Epidermal melanocyte (primary cell): Measurements from ENCODE around the gene CFAP299.

ENCODE experiments used
- DNase-seq: peaks from one replicate; pipeline ENCODE4 v3.0.0; 2011; ENCODE audit warnings: low spot score; ENCODE audit not compliant: insufficient read length

The CFAP299 gene

GRCh38 chr4:80916770-80917169 lies 581.2 kb downstream of the CFAP299 start:
- no peak for DNase-seq

- DNase-seq: no peak
Observed at GRCh38 chr4:80918004-80918403, 582.5 kb downstream of the CFAP299 start.

GRCh38 chr4:80921441-80921840 lies 585.9 kb downstream of the CFAP299 start:
- DNase-seq: no peak

GRCh38 chr4:80922941-80923340 lies 587.4 kb downstream of the CFAP299 start:
- DNase-seq: no peak

GRCh38 chr4:80925293-80925692 lies 589.8 kb downstream of the CFAP299 start:
- no peak for DNase-seq

- no peak for DNase-seq
Observed at GRCh38 chr4:80926446-80926845, 590.9 kb downstream of the CFAP299 start.

GRCh38 chr4:80926891-80927290 lies 591.4 kb downstream of the CFAP299 start:
- no peak for DNase-seq

GRCh38 chr4:80927420-80927819 lies 591.9 kb downstream of the CFAP299 start:
- no peak for DNase-seq

GRCh38 chr4:80931631-80932081 lies 596.1 kb downstream of the CFAP299 start:
- no peak for DNase-seq

- no peak for DNase-seq
Observed at GRCh38 chr4:80948141-80948540, 612.6 kb downstream of the CFAP299 start.

GRCh38 chr4:80948995-80949394 lies 613.5 kb downstream of the CFAP299 start:
- DNase-seq: no peak

- no peak for DNase-seq
Observed at GRCh38 chr4:80956421-80956820, 620.9 kb downstream of the CFAP299 start.

GRCh38 chr4:80963051-80963450 lies 627.5 kb downstream of the CFAP299 start:
- DNase-seq: no peak

GRCh38 chr4:80967346-80967745 lies 631.8 kb downstream of the CFAP299 start:
- no peak for DNase-seq

- no peak for DNase-seq
Observed at GRCh38 chr4:80980239-80980638, 644.7 kb downstream of the CFAP299 start.

GRCh38 chr4:80986011-80986410 lies 650.5 kb downstream of the CFAP299 start:
- no peak for DNase-seq

GRCh38 chr4:80989921-80990544 lies 654.5 kb downstream of the CFAP299 start:
- no peak for DNase-seq

- DNase-seq: no peak
Observed at GRCh38 chr4:80990851-80991250, 655.3 kb downstream of the CFAP299 start.

- no peak for DNase-seq
Observed at GRCh38 chr4:80999943-81000342, 664.4 kb downstream of the CFAP299 start.

- DNase-seq: no peak
Observed at GRCh38 chr4:81003597-81004111, 668.1 kb downstream of the CFAP299 start.

- DNase-seq: no peak
Observed at GRCh38 chr4:81007417-81007816, 671.9 kb downstream of the CFAP299 start.
